Prostate gland (tissue), 2 donors: ENCODE measurements around the gene AVPR2. TPM values are rescaled to one million over a fixed set of nuclear protein-coding genes. Genes with fewer than 3 reads are reported as not detected.

ENCODE experiments used
- DNase-seq: peaks from one replicate; pipeline ENCODE4 v3.0.0-alpha.2; 2019; ENCODE audit warnings: low spot score
- H3K27ac ChIP-seq, 2 donors: fragments of 200-600 bp; sonication (generic); 2 replicates each; pipeline ENCODE4 v1.5.1; 2017 to 2019
- H3K27me3 ChIP-seq: fragments of 200-600 bp; sonication (generic); replicated peaks from 2 replicates; pipeline ENCODE4 v1.5.1; 2019; ENCODE audit not compliant: insufficient read depth
- H3K36me3 ChIP-seq, 2 donors: fragments of 200-600 bp; sonication (generic); 1 replicate in 1 of 2; 2 replicates in 1 of 2; pipeline versions ENCODE4 v1.5.1 to v1.8.1; 2017 to 2019
- H3K4me1 ChIP-seq: fragments of 200-600 bp; sonication (generic); replicated peaks from 2 replicates; pipeline ENCODE4 v1.5.1; 2019
- H3K4me3 ChIP-seq, 2 donors: fragments of 200-600 bp; sonication (generic); 2 replicates each; pipeline ENCODE4 v1.5.1; 2017 to 2019
- H3K9me3 ChIP-seq: fragments of 200-600 bp; sonication (generic); 2 replicates; pipeline ENCODE4 v1.5.1; 2017
- CTCF ChIP-seq, 4 experiments: fragments of 200-600 bp in 2 of 4; fragments of 450-650 bp in 2 of 4; sonication (generic) in 2 of 4; IDR thresholded peaks; 1 replicate in 3 of 4; 2 replicates in 1 of 4; pipeline ENCODE4 v1.5.1; 2016 to 2019; ENCODE audit warnings: antibody characterized with exemption in 4 of 4, mild to moderate bottlenecking in 2 of 4, moderate library complexity in 2 of 4
- POLR2A ChIP-seq: fragments of 450-650 bp; IDR thresholded peaks from one replicate; pipeline ENCODE4 v1.6.1; 2016; ENCODE audit warnings: antibody characterized with exemption, mild to moderate bottlenecking
- POLR2AphosphoS5 ChIP-seq: sonication (generic); formaldehyde crosslinking; IDR thresholded peaks from one replicate; pipeline ENCODE4 v1.6.1; 2017; ENCODE audit warnings: antibody characterized with exemption
- WGBS: methylation state at CpG from one replicate; pipeline ENCODE4 v1.1.5; 2018; 5-methylcytosine and 5-hydroxymethylcytosine counted together
- intact Hi-C: fragments of 100-400 bp; cut with DNase I; formaldehyde crosslinking; loops from one replicate; pipeline ENCODE4 v1.14.2; 2022
- total RNA-seq, 2 donors: library from RNA; depleted of rRNA; stranded (reverse); fragments of >200 nt; gene quantifications; one replicate each; pipeline ENCODE4 v1.1.0, GENCODE V29; 2016

AVPR2 gene
- total RNA-seq, 2 donors from 2014 or later: 0.41 to 2.5 TPM

- WGBS: 65% methylated on average over 15 of the region's 37 CpGs
- Histone ChIP-seq H3K9me3 (no peaks in the 10 kb centered on the region), H3K27me3 (no peaks in the 10 kb centered on the region), H3K4me1 (no peaks in the 10 kb centered on the region), H3K27ac (no peak overlapping the region), H3K36me3 (no peaks in the 10 kb centered on the region), H3K4me3 (no peak overlapping the region)
- intact Hi-C loops: no loop called here
- DNase-seq: no peak
- TF ChIP-seq POLR2A (no peak), CTCF (IDR thresholded peaks at IDR 0.05) (no peak), POLR2AphosphoS5 (no peak)
Measured at GRCh38 chrX:153909024-153909979, 4.8 kb downstream of the AVPR2 start.

GRCh38 chrX:153909980-153910360 lies 5.5 kb downstream of the AVPR2 start:
- intact Hi-C loops: no loop called here
- TF ChIP-seq CTCF (IDR thresholded peaks at IDR 0.05) (no peak), POLR2AphosphoS5 (no peak), POLR2A (no peak)
- H3K4me3 ChIP-seq: no peak overlapping the region
- DNase-seq: no peak
- no peak overlapping the region for H3K27ac ChIP-seq
- no peaks in the 10 kb centered on the region for H3K27me3 ChIP-seq
- H3K4me1 ChIP-seq: no peaks in the 10 kb centered on the region
- H3K36me3 ChIP-seq: no peaks in the 10 kb centered on the region
- 85% methylated on average over 4 of the region's 25 CpGs for WGBS
- H3K9me3 ChIP-seq: no peaks in the 10 kb centered on the region

GRCh38 chrX:153910446-153910845 lies 6.0 kb downstream of the AVPR2 start:
- H3K27me3 ChIP-seq: no peaks in the 10 kb centered on the region
- intact Hi-C loops: no loop called here
- no peaks in the 10 kb centered on the region for H3K4me1 ChIP-seq
- TF ChIP-seq CTCF (IDR thresholded peaks at IDR 0.05) (no peak), POLR2A (no peak), POLR2AphosphoS5 (no peak)
- no CpG with 5 or more reads among the region's 22 CpGs for WGBS
- H3K9me3 ChIP-seq: no peaks in the 10 kb centered on the region
- DNase-seq: no peak
- no peak overlapping the region for H3K27ac ChIP-seq
- H3K4me3 ChIP-seq: no peak overlapping the region
- no peaks in the 10 kb centered on the region for H3K36me3 ChIP-seq

GRCh38 chrX:153911798-153912197 lies 7.3 kb downstream of the AVPR2 start:
- no peaks in the 10 kb centered on the region for H3K36me3 ChIP-seq
- H3K27me3 ChIP-seq: no peaks in the 10 kb centered on the region
- TF ChIP-seq POLR2AphosphoS5: no peak
- no peak for TF ChIP-seq POLR2A
- no peak for TF ChIP-seq CTCF (IDR thresholded peaks at IDR 0.05)
- H3K9me3 ChIP-seq: no peaks in the 10 kb centered on the region
- no peak overlapping the region for H3K27ac ChIP-seq
- intact Hi-C loops: no loop called here
- DNase-seq: no peak
- WGBS: 85% methylated on average over 6 of the region's 6 CpGs
- H3K4me3 ChIP-seq: no peak overlapping the region
- H3K4me1 ChIP-seq: no peaks in the 10 kb centered on the region

- TF ChIP-seq POLR2AphosphoS5 (no peak), POLR2A (no peak), CTCF (IDR thresholded peaks at IDR 0.05) (no peak)
- Histone ChIP-seq H3K27ac (no peak overlapping the region), H3K27me3 (no peaks in the 10 kb centered on the region), H3K4me1 (no peaks in the 10 kb centered on the region), H3K9me3 (no peaks in the 10 kb centered on the region), H3K36me3 (no peaks in the 10 kb centered on the region), H3K4me3 (no peak overlapping the region)
- 82% methylated on average over 5 of the region's 17 CpGs for WGBS
- intact Hi-C loops: no loop called here
- no peak for DNase-seq
Measured at GRCh38 chrX:153913211-153913610, 8.7 kb downstream of the AVPR2 start.
